ENCODE data around the gene MORC3. TPM values are rescaled to one million over a fixed set of nuclear protein-coding genes. Genes with fewer than 3 reads are reported as not detected.

MORC3 gene
- total RNA-seq, 1 experiment from 2014 or later = 19.8 TPM

DNA sequence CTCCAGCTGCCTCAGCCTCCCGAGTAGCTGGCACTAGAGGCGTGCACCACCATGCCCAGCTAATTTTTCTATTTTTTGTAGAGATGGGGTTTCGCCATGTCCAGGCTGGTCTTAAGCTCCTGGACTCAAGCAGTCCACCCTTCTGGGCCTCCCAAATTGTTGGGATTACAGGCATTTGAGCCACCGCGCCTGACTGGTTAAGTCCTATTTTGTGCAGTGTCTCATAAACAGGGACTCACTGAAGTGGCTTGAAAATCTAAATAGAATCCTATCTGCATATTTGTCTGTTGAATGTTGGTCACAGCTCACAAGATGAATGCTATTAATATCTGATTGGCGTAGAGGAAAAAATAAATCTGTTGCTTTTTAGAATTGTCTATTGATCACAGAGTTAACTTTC lies 59.3 kb downstream of the MORC3 start:
- no peak overlapping the region for H2AFZ ChIP-seq (ENCODE audit: low read depth, low read length, poor library complexity, severe bottlenecking)
- H3K27me3 ChIP-seq (ENCODE audit: insufficient read depth, low read length) = no peaks in the 10 kb centered on the region
- H4K20me1 ChIP-seq (ENCODE audit: insufficient read depth) = no peaks in the 10 kb centered on the region
- no peak for TF ChIP-seq EZH2 (IDR thresholded peaks at IDR 0.05)
- TF ChIP-seq REST (IDR thresholded peaks at IDR 0.05; ENCODE audit: low read depth) = no peak
- no peak for TF ChIP-seq SIN3A (IDR thresholded peaks at IDR 0.05; ENCODE audit: low read depth)
- TF ChIP-seq POLR2A (IDR thresholded peaks at IDR 0.05; ENCODE audit: borderline replicate concordance, extremely low read depth, insufficient read depth, insufficient read length) = no peak
- no peak for TF ChIP-seq FOSL1 (IDR thresholded peaks at IDR 0.05; ENCODE audit: low read depth)
- TF ChIP-seq ZFX (IDR thresholded peaks at IDR 0.05) = no peak
- TF ChIP-seq CBX3 (IDR thresholded peaks at IDR 0.05; ENCODE audit: low read depth) = no peak
- TF ChIP-seq EZH2phosphoT487 (IDR thresholded peaks at IDR 0.05; ENCODE audit: borderline replicate concordance) = no peak
- TF ChIP-seq CTCF (IDR thresholded peaks at IDR 0.05 in 2 of 3, conservative IDR thresholded peaks at IDR 0.05 in 1 of 3; ENCODE audit: borderline replicate concordance in 1 of 3, insufficient read depth in 1 of 3, low read depth in 2 of 3, low read length in 2 of 3) = no peak
- TF ChIP-seq ELF1 (IDR thresholded peaks at IDR 0.05; ENCODE audit: borderline replicate concordance, low read depth) = no peak
- TF ChIP-seq, protein P1, sequence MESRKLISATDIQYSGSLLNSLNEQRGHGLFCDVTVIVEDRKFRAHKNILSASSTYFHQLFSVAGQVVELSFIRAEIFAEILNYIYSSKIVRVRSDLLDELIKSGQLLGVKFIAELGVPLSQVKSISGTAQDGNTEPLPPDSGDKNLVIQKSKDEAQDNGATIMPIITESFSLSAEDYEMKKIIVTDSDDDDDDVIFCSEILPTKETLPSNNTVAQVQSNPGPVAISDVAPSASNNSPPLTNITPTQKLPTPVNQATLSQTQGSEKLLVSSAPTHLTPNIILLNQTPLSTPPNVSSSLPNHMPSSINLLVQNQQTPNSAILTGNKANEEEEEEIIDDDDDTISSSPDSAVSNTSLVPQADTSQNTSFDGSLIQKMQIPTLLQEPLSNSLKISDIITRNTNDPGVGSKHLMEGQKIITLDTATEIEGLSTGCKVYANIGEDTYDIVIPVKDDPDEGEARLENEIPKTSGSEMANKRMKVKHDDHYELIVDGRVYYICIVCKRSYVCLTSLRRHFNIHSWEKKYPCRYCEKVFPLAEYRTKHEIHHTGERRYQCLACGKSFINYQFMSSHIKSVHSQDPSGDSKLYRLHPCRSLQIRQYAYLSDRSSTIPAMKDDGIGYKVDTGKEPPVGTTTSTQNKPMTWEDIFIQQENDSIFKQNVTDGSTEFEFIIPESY (IDR thresholded peaks at IDR 0.05; ENCODE audit: extremely low read depth, insufficient replicate concordance, low read length) = no peak
- H3K4me3 ChIP-seq (replicated peaks in 1 of 2; ENCODE audit: low read depth in 1 of 2, low read length in 2 of 2) = no peak overlapping the region
- BruUV-seq (replicated peaks) = no TSS peak
- DNase-seq (ENCODE audit: low read depth, low spot score) (no peak), ATAC-seq (no peak)
- H3K9me3 ChIP-seq (ENCODE audit: control insufficient read depth in 1 of 2, insufficient read depth in 1 of 2, low read depth in 1 of 2, low read length in 2 of 2) = no peaks in the 10 kb centered on the region
- ChIA-PET RAD21 (ENCODE audit: low non-redundant PET in 1 of 2, low total read pairs in 2 of 2, uncharacterized antibody in 2 of 2, unreplicated experiment in 2 of 2) (no interaction called here), POLR2A (no interaction called here), CTCF (no interaction called here)
- H3K4me1 ChIP-seq (ENCODE audit: control insufficient read depth in 1 of 2, insufficient read depth in 2 of 2, low read length in 2 of 2) = peaks cover 12 to 16% of the 10 kb centered on the region in 2 experiments
- H3K9ac ChIP-seq (ENCODE audit: low read length) = no peak overlapping the region
- H3K27ac ChIP-seq (ENCODE audit: low read depth, low read length) = no peak overlapping the region
- peaks cover 9 to 12% of the 10 kb centered on the region in 2 experiments; a peak in 3 of 4 replicates for H3K36me3 ChIP-seq (ENCODE audit: control insufficient read depth in 1 of 2, insufficient read depth in 2 of 2, low read length in 2 of 2)
- intact Hi-C loops (cut with micrococcal nuclease) = no loop called here
- no peak overlapping the region for H3K4me2 ChIP-seq (ENCODE audit: low read length)
- H3K9me2 ChIP-seq (ENCODE audit: insufficient read depth) = no peaks in the 10 kb centered on the region
- no peaks in the 10 kb centered on the region for H3K79me2 ChIP-seq (ENCODE audit: insufficient read depth, low read length)

Data from HCT116 (cell line).